Measurements from ENCODE around the gene MAP3K4. TPM values are rescaled to one million over a fixed set of nuclear protein-coding genes. Genes with fewer than 3 reads are reported as not detected.

The MAP3K4 gene
- total RNA-seq, 1 donor from 2014 or later, result 66.5 TPM

- no peak for TF ChIP-seq CTCF (IDR thresholded peaks at IDR 0.05)
- Mint-ChIP-seq H3K36me3 (ENCODE audit: low read depth) (peaks cover 22% of the 10 kb centered on the region), H3K27me3 (no peaks in the 10 kb centered on the region), H3K4me1 (no peaks in the 10 kb centered on the region), H3K9me3 (no peaks in the 10 kb centered on the region), H3K27ac (no peak overlapping the region), H3K4me3 (no peak overlapping the region)
- ChIA-PET POLR2A (no interaction called here), CTCF (no interaction called here)
- DNase-seq, result no peak
- no peak for ATAC-seq (ENCODE audit: low read depth)
- intact Hi-C loops (cut with micrococcal nuclease), result no loop called here
These were observed 90.6 kb downstream of the MAP3K4 start for GRCh38 chr6:161082215-161082614.

- H3K4me3 Mint-ChIP-seq, result no peak overlapping the region
- DNase-seq, result no peak
- H3K9me3 Mint-ChIP-seq, result no peaks in the 10 kb centered on the region
- ChIA-PET POLR2A (no interaction called here), CTCF (interaction anchor here (1.3 kb wide), 1 partner anchor 12 kb away, joined by 3 read pairs; no protein-coding TSS in a partner anchor)
- no peak overlapping the region for H3K27ac Mint-ChIP-seq
- no peaks in the 10 kb centered on the region for H3K4me1 Mint-ChIP-seq
- intact Hi-C loops (cut with micrococcal nuclease), result no loop called here
- H3K36me3 Mint-ChIP-seq (ENCODE audit: low read depth), result peaks cover 50% of the 10 kb centered on the region
- no peak for ATAC-seq (ENCODE audit: low read depth)
- H3K27me3 Mint-ChIP-seq, result no peaks in the 10 kb centered on the region
- TF ChIP-seq CTCF (IDR thresholded peaks at IDR 0.05), result no peak
These were observed 93.7 kb downstream of the MAP3K4 start for GRCh38 chr6:161085246-161085645.

GRCh38 chr6:161088676-161089328 is 97.2 kb downstream of the MAP3K4 start:
- no peak overlapping the region for H3K27ac Mint-ChIP-seq
- DNase-seq, result no peak
- ChIA-PET CTCF (no interaction called here), POLR2A (no interaction called here)
- no peak for TF ChIP-seq CTCF (IDR thresholded peaks at IDR 0.05)
- no peak overlapping the region for H3K4me3 Mint-ChIP-seq
- ATAC-seq (ENCODE audit: low read depth), result no peak
- no peaks in the 10 kb centered on the region for H3K27me3 Mint-ChIP-seq
- H3K4me1 Mint-ChIP-seq, result no peaks in the 10 kb centered on the region
- no peaks in the 10 kb centered on the region for H3K9me3 Mint-ChIP-seq
- peaks cover 76% of the 10 kb centered on the region for H3K36me3 Mint-ChIP-seq (ENCODE audit: low read depth)
- intact Hi-C loops (cut with micrococcal nuclease), result no loop called here

- POLR2A ChIA-PET, result no interaction called here
- ATAC-seq (ENCODE audit: low read depth), result no peak
- CTCF ChIA-PET, result no interaction called here
- intact Hi-C loops (cut with micrococcal nuclease), result no loop called here
- TF ChIP-seq CTCF (IDR thresholded peaks at IDR 0.05), result no peak
- DNase-seq, result no peak
- Mint-ChIP-seq H3K27me3 (no peaks in the 10 kb centered on the region), H3K9me3 (no peaks in the 10 kb centered on the region), H3K4me3 (no peak overlapping the region), H3K4me1 (no peaks in the 10 kb centered on the region), H3K27ac (no peak overlapping the region), H3K36me3 (ENCODE audit: low read depth) (peaks cover 84% of the 10 kb centered on the region)
These were observed 99.6 kb downstream of the MAP3K4 start for GRCh38 chr6:161091151-161091550.

DNA sequence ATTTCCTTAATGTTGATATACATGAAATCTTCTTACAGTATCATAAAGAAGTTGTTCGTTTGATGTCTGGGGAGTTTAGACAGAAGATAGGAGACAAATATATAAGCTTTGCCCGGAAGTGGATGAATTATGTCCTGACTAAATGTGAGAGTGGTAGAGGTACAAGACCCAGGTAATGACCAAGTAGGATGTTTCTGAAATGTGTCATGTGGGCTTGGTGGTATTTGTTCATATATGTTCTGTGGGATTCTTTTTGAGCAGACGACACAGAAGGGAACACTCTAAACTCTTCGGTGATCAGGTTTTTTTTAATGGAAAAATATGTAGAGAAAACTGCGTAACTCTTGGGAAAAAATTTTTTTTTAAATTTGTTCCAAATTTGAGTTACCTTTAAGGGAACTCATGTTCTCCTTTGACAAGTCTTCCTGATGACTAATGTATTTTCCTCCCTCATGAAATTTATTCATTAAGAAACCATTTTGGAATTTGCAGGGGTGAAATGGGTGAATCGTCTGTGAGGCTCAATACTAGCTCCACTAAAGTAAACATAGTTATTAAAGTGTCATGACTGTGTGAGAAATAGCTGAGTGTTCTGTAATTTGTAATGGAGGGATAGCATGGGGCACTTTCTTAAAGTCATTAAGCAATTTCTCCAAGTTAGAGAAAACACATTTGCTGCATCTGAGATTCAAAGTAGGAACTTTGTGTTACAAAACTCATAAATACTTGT is 100.6 kb downstream of the MAP3K4 start:
- H3K27me3 Mint-ChIP-seq, result no peaks in the 10 kb centered on the region
- H3K36me3 Mint-ChIP-seq (ENCODE audit: low read depth), result peaks cover 80% of the 10 kb centered on the region
- no peak overlapping the region for H3K27ac Mint-ChIP-seq
- H3K4me3 Mint-ChIP-seq, result no peak overlapping the region
- no peaks in the 10 kb centered on the region for H3K9me3 Mint-ChIP-seq
- DNase-seq (no peak), ATAC-seq (ENCODE audit: low read depth) (no peak)
- ChIA-PET POLR2A (no interaction called here), CTCF (no interaction called here)
- intact Hi-C loops (cut with micrococcal nuclease), result no loop called here
- H3K4me1 Mint-ChIP-seq, result no peaks in the 10 kb centered on the region
- TF ChIP-seq CTCF (IDR thresholded peaks at IDR 0.05), result no peak
